Activated naive CD4-positive, alpha-beta T cell treated with anti-CD3 and anti-CD28 coated beads for 36 hours (primary cell): ENCODE data around the gene SLC6A13. TPM values are rescaled to one million over a fixed set of nuclear protein-coding genes. Genes with fewer than 3 reads are reported as not detected.
A peak's percentile ranks its signal among the peaks of the same experiment; 100 is the strongest.

Experiments used
- CTCF ChIA-PET: fragments of 350-600 bp; sonication (Branson Sonifier 250); formaldehyde crosslinking; loops from one replicate; lab custom pipeline; 2021; ENCODE audit warnings: antibody characterized with exemption; lab: Charles Lee
- DNase-seq: peaks from one replicate; pipeline ENCODE4 v3.0.0-alpha.2; 2020
- H3K27ac Mint-ChIP-seq: one replicate; pipeline ENCODE4 v1.8.0; 2021; ENCODE audit warnings: mild to moderate bottlenecking, mixed read lengths
- H3K27me3 Mint-ChIP-seq: one replicate; pipeline ENCODE4 v1.8.0; 2021; ENCODE audit warnings: low read depth, mixed read lengths
- H3K36me3 Mint-ChIP-seq: one replicate; pipeline ENCODE4 v1.8.0; 2021; ENCODE audit warnings: low read depth, mixed read lengths
- H3K4me1 Mint-ChIP-seq: one replicate; pipeline ENCODE4 v1.8.0; 2021; ENCODE audit warnings: low read depth, mixed read lengths
- H3K4me3 Mint-ChIP-seq: one replicate; pipeline ENCODE4 v1.8.0; 2021; ENCODE audit warnings: mild to moderate bottlenecking, moderate library complexity, mixed read lengths
- H3K9me3 Mint-ChIP-seq: one replicate; pipeline ENCODE4 v1.8.0; 2021; ENCODE audit warnings: mixed read lengths
- intact Hi-C: fragments of 100-400 bp; cut with micrococcal nuclease; formaldehyde crosslinking; loops from one replicate; pipeline ENCODE4 v1.15.1; 2023
- total RNA-seq, 2 experiments: library from RNA; stranded (reverse); gene quantifications; one replicate each; pipeline ENCODE4 v1.2.3, GENCODE V29; 2021

Gene SLC6A13
- total RNA-seq, 2 experiments from 2014 or later, result not detected

DNA sequence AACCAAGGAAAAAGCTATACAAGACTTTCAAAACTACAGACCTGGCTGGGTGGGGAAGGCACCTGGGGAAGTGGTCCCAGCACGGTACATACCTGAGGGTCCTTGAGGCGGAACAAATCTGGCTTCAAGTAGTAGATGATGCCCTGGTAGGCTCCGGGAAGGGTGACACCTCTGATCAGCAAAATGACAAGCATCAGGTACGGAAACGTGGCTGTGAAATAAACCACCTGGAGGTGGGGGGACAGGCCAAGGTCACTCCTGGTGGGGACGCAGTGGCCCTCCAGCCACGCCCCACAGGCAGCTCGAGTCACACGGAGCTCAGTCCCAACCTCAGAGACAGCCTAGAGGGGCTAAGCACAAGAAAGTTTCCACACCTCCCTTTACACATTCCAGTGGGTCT is 63.9 kb downstream of the SLC6A13 start:
- intact Hi-C loops, result no loop called here
- peaks cover 25% of the 10 kb centered on the region for H3K27me3 Mint-ChIP-seq
- CTCF ChIA-PET, result no interaction called here
- no peaks in the 10 kb centered on the region for H3K9me3 Mint-ChIP-seq
- H3K27ac Mint-ChIP-seq, result no peak overlapping the region
- DNase-seq, result no peak
- H3K4me1 Mint-ChIP-seq, result peaks cover 2% of the 10 kb centered on the region
- no peaks in the 10 kb centered on the region for H3K36me3 Mint-ChIP-seq
- H3K4me3 Mint-ChIP-seq, result no peak overlapping the region

- H3K27me3 Mint-ChIP-seq, result peaks cover 24% of the 10 kb centered on the region
Measured at GRCh38 chr12:197911-198695, 64.5 kb downstream of the SLC6A13 start.

DNA sequence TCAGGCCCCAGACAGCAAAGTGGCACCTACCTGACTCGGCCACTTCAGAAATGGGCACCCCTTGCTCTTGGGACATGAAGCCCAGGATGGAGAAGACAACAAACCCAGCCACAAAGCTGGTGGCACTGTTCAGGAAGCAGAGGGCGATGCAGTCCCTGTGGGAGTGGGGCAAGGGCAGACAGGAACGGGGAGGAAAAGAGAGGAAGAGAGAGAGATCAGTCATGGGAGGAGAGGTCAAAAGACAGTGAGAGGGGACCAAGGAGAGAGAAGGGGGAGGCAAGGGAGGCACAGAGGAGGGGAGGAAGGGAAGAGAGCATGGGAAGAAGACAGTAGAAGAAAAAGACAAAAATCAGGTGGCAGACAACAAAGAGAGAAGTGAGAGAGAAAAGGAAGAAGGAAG is 65.3 kb downstream of the SLC6A13 start:
- Mint-ChIP-seq H3K27ac (no peak overlapping the region), H3K4me1 (no peaks in the 10 kb centered on the region), H3K27me3 (peaks cover 22% of the 10 kb centered on the region), H3K4me3 (no peak overlapping the region), H3K36me3 (no peaks in the 10 kb centered on the region), H3K9me3 (no peaks in the 10 kb centered on the region)
- DNase-seq, result no peak
- intact Hi-C loops, result no loop called here
- CTCF ChIA-PET, result no interaction called here

More at GRCh38 chr12:197911-198695, 64.5 kb downstream of the SLC6A13 start:
- intact Hi-C loops, result no loop called here
- CTCF ChIA-PET, result no interaction called here
- Mint-ChIP-seq H3K27ac (no peak overlapping the region), H3K9me3 (no peaks in the 10 kb centered on the region), H3K4me3 (no peak overlapping the region), H3K4me1 (peaks cover 2% of the 10 kb centered on the region), H3K36me3 (no peaks in the 10 kb centered on the region)
- DNase-seq, result no peak

DNA sequence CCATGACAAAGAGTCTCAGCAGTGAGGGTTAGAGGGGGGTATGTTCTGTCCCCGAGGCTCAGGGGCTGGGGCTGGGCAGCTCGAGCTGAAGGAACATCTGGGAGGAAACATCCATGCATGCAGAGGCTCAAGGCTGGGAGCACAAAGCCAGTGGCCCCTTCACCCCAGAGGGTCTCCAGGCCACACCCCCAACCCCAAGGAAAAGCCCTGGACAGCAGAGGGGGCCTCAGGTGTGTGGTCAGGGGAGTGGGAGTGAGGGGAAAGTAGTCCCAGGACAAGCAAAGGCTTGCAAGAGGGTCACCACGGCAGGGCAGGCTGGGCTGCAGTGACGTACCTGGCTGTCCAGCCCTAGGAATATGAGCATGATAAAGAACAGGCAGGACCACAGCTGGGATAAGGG is 66.2 kb downstream of the SLC6A13 start:
- Mint-ChIP-seq H3K4me3 (no peak overlapping the region), H3K27ac (no peak overlapping the region), H3K27me3 (peaks cover 20% of the 10 kb centered on the region), H3K4me1 (no peaks in the 10 kb centered on the region), H3K36me3 (no peaks in the 10 kb centered on the region), H3K9me3 (no peaks in the 10 kb centered on the region)
- intact Hi-C loops, result no loop called here
- CTCF ChIA-PET, result no interaction called here
- DNase-seq, result no peak

DNA sequence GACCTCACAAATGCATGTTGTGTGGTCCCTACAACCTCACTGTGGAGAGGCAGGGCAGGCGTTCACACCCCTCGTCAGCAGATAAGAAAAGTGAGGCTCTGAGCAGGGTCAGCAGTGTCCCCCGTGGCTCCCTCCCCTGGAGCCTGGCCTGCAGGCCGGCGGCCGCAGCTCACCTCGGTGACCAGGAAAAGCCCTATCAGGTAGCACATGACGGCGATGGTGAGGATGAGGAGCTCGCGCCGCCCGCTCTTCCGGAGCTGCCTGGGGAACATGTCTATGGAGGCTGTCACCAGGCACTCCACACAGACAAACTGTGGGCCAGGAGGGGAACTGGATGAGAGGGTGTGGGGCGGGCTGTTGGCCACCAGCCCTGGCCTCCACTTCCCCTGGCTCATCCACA is 66.7 kb downstream of the SLC6A13 start:
- intact Hi-C loops, result no loop called here
- H3K4me3 Mint-ChIP-seq, result no peak overlapping the region

DNA sequence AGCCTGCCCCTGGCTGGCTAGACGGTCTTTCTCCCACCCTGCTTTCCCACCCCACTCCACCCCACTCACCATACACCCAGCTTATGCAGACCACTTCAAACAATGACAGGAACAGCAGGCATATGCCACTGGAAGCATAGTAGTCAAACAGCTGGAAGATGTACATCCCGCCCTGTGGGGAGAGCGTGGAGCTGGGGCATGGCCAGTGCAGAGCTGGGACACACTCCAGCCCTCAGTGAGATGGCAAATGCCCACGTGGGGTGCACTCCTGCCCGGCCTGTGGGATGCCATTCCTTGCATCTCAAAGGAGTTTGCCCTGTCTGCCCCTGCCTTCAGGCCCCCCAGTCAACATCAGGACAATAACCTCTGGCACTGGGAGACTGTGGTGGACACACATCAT is 67.5 kb downstream of the SLC6A13 start:
- H3K4me1 Mint-ChIP-seq, result no peaks in the 10 kb centered on the region
- no peak for DNase-seq
- no peaks in the 10 kb centered on the region for H3K36me3 Mint-ChIP-seq
- CTCF ChIA-PET, result no interaction called here
- no peaks in the 10 kb centered on the region for H3K9me3 Mint-ChIP-seq
- peaks cover 13% of the 10 kb centered on the region for H3K27me3 Mint-ChIP-seq
- no peak overlapping the region for H3K4me3 Mint-ChIP-seq
- no peak overlapping the region for H3K27ac Mint-ChIP-seq
- intact Hi-C loops, result no loop called here

More for the DNA sequence above, 66.7 kb downstream of the SLC6A13 start:
- DNase-seq, result no peak
- H3K4me1 Mint-ChIP-seq, result no peaks in the 10 kb centered on the region
- no peak overlapping the region for H3K27ac Mint-ChIP-seq
- H3K27me3 Mint-ChIP-seq, result peaks cover 16% of the 10 kb centered on the region
- CTCF ChIA-PET, result no interaction called here
- H3K36me3 Mint-ChIP-seq, result no peaks in the 10 kb centered on the region
- no peaks in the 10 kb centered on the region for H3K9me3 Mint-ChIP-seq

- no peak for DNase-seq
- Mint-ChIP-seq H3K9me3 (no peaks in the 10 kb centered on the region), H3K4me3 (no peak overlapping the region), H3K4me1 (no peaks in the 10 kb centered on the region), H3K36me3 (no peaks in the 10 kb centered on the region), H3K27me3 (peaks cover 19% of the 10 kb centered on the region), H3K27ac (no peak overlapping the region)
- intact Hi-C loops, result no loop called here
- CTCF ChIA-PET, result no interaction called here
Measured at GRCh38 chr12:194276-194675, 68.4 kb downstream of the SLC6A13 start.

- CTCF ChIA-PET, result no interaction called here
Measured at GRCh38 chr12:193261-193660, 69.4 kb downstream of the SLC6A13 start.

DNA sequence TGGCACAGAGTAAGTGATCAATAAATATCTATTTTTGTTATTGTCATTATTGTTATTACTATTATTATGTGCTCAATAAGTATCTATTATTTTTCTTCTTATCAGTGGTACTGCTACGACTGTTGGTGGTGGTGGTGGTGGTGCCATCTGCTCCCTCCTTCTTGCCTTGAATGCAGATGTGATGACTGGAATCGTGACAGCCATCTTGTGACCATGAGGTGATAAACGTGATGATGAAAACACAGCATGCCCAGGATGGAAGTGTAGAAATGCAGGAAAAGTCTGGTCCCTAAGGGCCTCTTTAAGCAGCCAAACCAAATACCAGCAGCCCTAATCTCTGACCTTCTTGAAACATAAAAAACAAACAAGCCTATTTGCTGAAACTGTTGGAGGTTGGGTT is 71.1 kb downstream of the SLC6A13 start:
- Mint-ChIP-seq H3K27me3 (peaks cover 22% of the 10 kb centered on the region), H3K9me3 (no peaks in the 10 kb centered on the region), H3K36me3 (no peaks in the 10 kb centered on the region), H3K27ac (no peak overlapping the region), H3K4me1 (peaks cover 3% of the 10 kb centered on the region), H3K4me3 (no peak overlapping the region)
- no peak for DNase-seq
- intact Hi-C loops, result no loop called here
- CTCF ChIA-PET, result no interaction called here

More at GRCh38 chr12:193261-193660, 69.4 kb downstream of the SLC6A13 start:
- H3K27me3 Mint-ChIP-seq, result peaks cover 24% of the 10 kb centered on the region
- DNase-seq, result no peak
- no peak overlapping the region for H3K27ac Mint-ChIP-seq
- no peak overlapping the region for H3K4me3 Mint-ChIP-seq
- intact Hi-C loops, result no loop called here
- H3K9me3 Mint-ChIP-seq, result no peaks in the 10 kb centered on the region
- no peaks in the 10 kb centered on the region for H3K36me3 Mint-ChIP-seq
- peaks cover 3% of the 10 kb centered on the region for H3K4me1 Mint-ChIP-seq

DNA sequence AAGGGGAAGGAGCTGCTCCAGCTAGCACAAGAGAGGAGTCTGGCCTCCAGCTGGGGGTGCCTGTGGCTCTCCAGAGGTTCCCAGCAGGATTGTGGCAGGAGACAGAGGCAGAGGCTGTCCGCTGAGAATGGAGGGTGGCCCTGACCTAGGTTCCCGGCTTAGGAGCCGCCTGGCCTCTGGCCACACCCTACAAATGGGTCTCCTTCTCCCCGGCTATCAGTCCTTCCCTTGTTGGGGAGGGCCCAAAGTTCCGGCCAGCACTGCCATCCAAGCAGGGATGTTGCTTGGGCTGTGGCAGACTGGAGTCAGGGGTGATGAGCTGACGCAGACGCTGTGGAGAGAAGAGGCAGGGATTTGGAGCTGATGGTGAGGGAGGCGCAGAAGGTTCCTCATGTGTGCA is 71.8 kb downstream of the SLC6A13 start:
- CTCF ChIA-PET, result interaction anchor here (0.6 to 1.2 kb wide), 2 partner anchors 27 to 32 kb away, joined by 3 to 4 read pairs; no protein-coding TSS in a partner anchor
- H3K4me3 Mint-ChIP-seq, result no peak overlapping the region
- intact Hi-C loops, result no loop called here
- no peaks in the 10 kb centered on the region for H3K36me3 Mint-ChIP-seq
- no peaks in the 10 kb centered on the region for H3K9me3 Mint-ChIP-seq
- no peak overlapping the region for H3K27ac Mint-ChIP-seq
- DNase-seq, result no peak
- H3K4me1 Mint-ChIP-seq, result peaks cover 3% of the 10 kb centered on the region
- peaks cover 22% of the 10 kb centered on the region for H3K27me3 Mint-ChIP-seq

DNA sequence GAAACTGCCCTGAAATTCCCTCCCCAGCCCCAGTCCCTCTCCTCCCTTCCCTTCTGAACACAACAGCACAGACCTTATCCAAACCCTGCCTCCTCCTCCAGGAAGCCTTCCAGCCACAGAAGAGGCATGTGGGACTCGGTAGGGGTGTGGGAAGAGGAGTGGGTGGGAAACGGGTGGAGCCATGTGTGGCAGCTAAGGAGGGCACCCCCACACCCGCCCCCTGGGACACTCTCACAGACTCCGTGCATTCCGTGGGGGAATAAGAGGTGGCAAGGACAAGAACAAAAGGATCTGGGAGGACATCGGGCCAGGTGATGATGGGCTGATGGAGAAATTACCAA is 73.0 kb downstream of the SLC6A13 start:
- no peak for DNase-seq
- intact Hi-C loops, result no loop called here
- H3K4me3 Mint-ChIP-seq, result no peak overlapping the region
- H3K36me3 Mint-ChIP-seq, result no peaks in the 10 kb centered on the region
- peaks cover 22% of the 10 kb centered on the region for H3K27me3 Mint-ChIP-seq
- H3K27ac Mint-ChIP-seq, result no peak overlapping the region
- peaks cover 3% of the 10 kb centered on the region for H3K4me1 Mint-ChIP-seq
- H3K9me3 Mint-ChIP-seq, result no peaks in the 10 kb centered on the region
- CTCF ChIA-PET, result interaction anchor here (1.1 to 2.0 kb wide), 3 partner anchors 30 to 45 kb away, joined by 3 to 8 read pairs (median 3); no protein-coding TSS in a partner anchor

- no peak overlapping the region for H3K27ac Mint-ChIP-seq
- peaks cover 3% of the 10 kb centered on the region for H3K4me1 Mint-ChIP-seq
- CTCF ChIA-PET, result interaction anchor here (1.1 to 2.0 kb wide), 3 partner anchors 31 to 51 kb away, joined by 3 to 8 read pairs (median 3); no protein-coding TSS in a partner anchor
- H3K9me3 Mint-ChIP-seq, result no peaks in the 10 kb centered on the region
- peak overlapping the region; percentile 78 for H3K4me3 Mint-ChIP-seq
- peaks cover 22% of the 10 kb centered on the region for H3K27me3 Mint-ChIP-seq
- H3K36me3 Mint-ChIP-seq, result no peaks in the 10 kb centered on the region
- peak; percentile 58 for DNase-seq
- intact Hi-C loops, result no loop called here
Measured at GRCh38 chr12:188910-189621, 73.6 kb downstream of the SLC6A13 start.
